Nephron progenitor cell (in vitro differentiated cells): ENCODE results near the gene CDH16.

ENCODE experiments used
- DNase-seq: peaks from one replicate; pipeline ENCODE4 v3.0.0; 2021
- H3K27ac Mint-ChIP-seq: 2 replicates; pipeline ENCODE4 v1.8.0; 2021; ENCODE audit warnings: mild to moderate bottlenecking, moderate library complexity, mixed read lengths
- H3K27me3 Mint-ChIP-seq: 2 replicates; pipeline ENCODE4 v1.8.0; 2021; ENCODE audit warnings: mild to moderate bottlenecking, low read depth, mixed read lengths; ENCODE audit not compliant: poor library complexity
- H3K36me3 Mint-ChIP-seq: 2 replicates; pipeline ENCODE4 v1.8.0; 2021; ENCODE audit warnings: low read depth, mixed read lengths
- H3K4me1 Mint-ChIP-seq: 2 replicates; pipeline ENCODE4 v1.8.0; 2021; ENCODE audit warnings: mixed read lengths
- H3K4me3 Mint-ChIP-seq: 2 replicates; pipeline ENCODE4 v1.8.0; 2021; ENCODE audit warnings: mild to moderate bottlenecking, moderate library complexity, mixed read lengths
- H3K9me3 Mint-ChIP-seq: 2 replicates; pipeline ENCODE4 v1.8.0; 2021; ENCODE audit warnings: mild to moderate bottlenecking, moderate library complexity, mixed read lengths
- CTCF ChIP-seq: fragments of 200-600 bp; sonication (generic); IDR thresholded peaks from 2 replicates; pipeline ENCODE4 v1.5.0; 2021; ENCODE audit warnings: antibody characterized with exemption

CDH16 gene

DNA sequence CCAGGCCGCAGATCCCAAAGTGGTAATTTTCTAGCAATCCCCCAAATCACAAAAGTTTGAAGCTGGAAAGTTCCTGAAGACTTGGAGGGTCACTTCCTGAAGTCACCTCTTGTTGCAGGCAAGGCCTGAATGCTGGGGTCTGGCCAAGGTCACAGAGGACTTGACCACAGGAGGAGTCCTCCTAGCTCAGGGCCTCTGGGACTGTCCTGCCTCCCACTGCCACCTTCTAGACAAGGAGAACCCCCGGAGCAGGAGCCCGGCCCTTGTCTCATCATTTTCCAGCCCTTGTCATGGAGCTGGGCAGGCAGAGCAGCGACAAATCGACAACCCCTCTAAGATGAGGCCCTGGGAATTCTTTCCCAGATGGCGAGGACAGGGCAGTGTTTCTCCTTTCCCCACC, 330 bp downstream of the CDH16 start:
- Mint-ChIP-seq H3K9me3 (no peaks in the 10 kb centered on the region), H3K27me3 (peaks cover 79% of the 10 kb centered on the region), H3K36me3 (no peaks in the 10 kb centered on the region), H3K27ac (no peak overlapping the region), H3K4me1 (peaks cover 6% of the 10 kb centered on the region), H3K4me3 (no peak overlapping the region)
- DNase-seq: no peak
- TF ChIP-seq CTCF: no peak

DNA sequence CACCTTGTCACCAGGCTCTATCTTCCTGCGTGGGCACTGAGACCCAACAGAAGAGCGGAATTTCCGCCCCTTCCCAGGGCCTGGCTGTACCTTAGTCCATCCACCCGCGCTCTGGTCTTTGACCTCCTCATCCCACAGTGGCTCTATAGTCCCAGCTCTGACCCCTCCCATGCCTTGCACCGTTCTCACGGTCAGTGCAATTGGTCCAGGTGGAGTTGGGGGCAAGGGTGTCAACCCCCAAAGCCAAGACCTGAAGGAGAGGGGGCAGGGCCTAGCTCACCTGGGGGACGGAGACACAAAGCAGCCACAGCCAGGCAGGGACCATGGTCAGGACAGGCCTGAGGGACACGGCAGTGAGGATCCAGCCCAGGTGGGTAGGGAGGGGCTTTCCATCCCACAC, 944 bp downstream of the CDH16 start:
- Mint-ChIP-seq H3K4me3 (no peak overlapping the region), H3K27ac (no peak overlapping the region), H3K4me1 (peaks cover 6% of the 10 kb centered on the region), H3K9me3 (no peaks in the 10 kb centered on the region), H3K27me3 (peaks cover 73% of the 10 kb centered on the region), H3K36me3 (no peaks in the 10 kb centered on the region)
- no peak for DNase-seq
- no peak for TF ChIP-seq CTCF

DNA sequence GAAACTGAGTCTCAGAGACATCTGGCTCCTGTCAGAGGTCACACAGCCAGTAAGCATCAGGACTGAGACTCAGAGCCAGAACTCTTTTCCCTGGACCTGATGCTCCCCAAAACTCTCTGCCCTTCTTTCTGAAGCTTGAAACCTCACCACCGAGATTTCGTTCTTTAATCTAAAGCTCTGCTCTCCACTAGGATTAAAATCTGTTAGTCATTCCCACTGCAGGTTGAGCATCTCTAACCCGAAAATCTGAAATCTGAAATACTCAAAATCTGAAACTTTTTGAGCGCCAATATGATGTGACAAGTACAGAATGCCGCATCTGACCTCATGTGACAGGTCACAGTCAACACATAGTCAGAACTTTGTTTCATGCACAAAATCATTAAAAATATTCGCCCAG, 2.2 kb downstream of the CDH16 start:
- Mint-ChIP-seq H3K27me3 (peaks cover 61% of the 10 kb centered on the region), H3K27ac (no peak overlapping the region), H3K36me3 (no peaks in the 10 kb centered on the region), H3K4me3 (no peak overlapping the region), H3K9me3 (no peaks in the 10 kb centered on the region), H3K4me1 (peaks cover 6% of the 10 kb centered on the region)
- no peak for TF ChIP-seq CTCF
- DNase-seq: no peak

DNA sequence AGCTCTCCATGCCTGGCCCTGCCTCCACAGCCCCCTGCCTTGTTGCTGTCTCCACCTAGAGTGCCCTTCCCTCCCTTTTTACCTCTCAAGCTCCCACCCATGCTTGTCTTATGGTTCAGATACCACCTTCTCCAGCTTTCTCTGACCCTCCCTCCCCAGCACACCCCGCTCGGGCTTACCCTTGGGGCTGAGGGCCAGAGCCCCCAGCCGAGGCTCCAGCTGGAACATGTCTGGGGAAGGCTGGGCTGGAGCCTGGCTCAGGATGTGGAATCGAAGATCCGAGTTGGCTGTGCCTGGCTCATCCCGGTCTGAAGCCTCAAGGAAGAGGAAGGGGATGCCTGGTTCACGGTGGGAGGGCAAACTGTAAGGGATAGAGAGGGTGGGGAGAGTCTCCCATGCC, 3.6 kb downstream of the CDH16 start:
- H3K36me3 Mint-ChIP-seq: no peaks in the 10 kb centered on the region
- H3K27me3 Mint-ChIP-seq: peaks cover 50% of the 10 kb centered on the region
- no peak overlapping the region for H3K4me3 Mint-ChIP-seq
- peaks cover 6% of the 10 kb centered on the region for H3K4me1 Mint-ChIP-seq
- TF ChIP-seq CTCF: no peak
- no peaks in the 10 kb centered on the region for H3K9me3 Mint-ChIP-seq
- no peak overlapping the region for H3K27ac Mint-ChIP-seq
- no peak for DNase-seq

DNA sequence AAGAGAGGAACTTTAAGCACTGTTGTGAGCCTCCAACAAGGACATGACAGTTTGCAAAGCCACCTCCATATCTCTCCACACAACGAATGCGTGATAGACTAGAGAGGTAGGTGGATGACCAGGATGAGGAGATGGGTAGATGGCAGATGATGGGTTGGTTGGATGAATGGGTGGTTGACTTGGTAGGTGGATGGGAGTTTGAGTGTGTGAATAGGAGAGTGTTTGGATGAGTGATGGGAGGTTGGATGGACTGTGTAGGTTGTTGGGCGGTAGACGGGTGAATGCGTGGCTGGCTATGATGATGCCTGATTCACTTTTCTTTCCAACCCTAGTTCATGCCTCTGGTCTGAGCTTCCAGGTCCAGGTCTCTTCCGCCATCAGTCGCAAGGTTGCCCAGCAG, 4.1 kb downstream of the CDH16 start:
- no peak for DNase-seq
- H3K4me1 Mint-ChIP-seq: peaks cover 6% of the 10 kb centered on the region
- H3K27me3 Mint-ChIP-seq: peaks cover 46% of the 10 kb centered on the region
- H3K4me3 Mint-ChIP-seq: no peak overlapping the region
- no peaks in the 10 kb centered on the region for H3K9me3 Mint-ChIP-seq
- no peak for TF ChIP-seq CTCF
- no peaks in the 10 kb centered on the region for H3K36me3 Mint-ChIP-seq
- H3K27ac Mint-ChIP-seq: no peak overlapping the region

- Mint-ChIP-seq H3K4me1 (no peaks in the 10 kb centered on the region), H3K4me3 (no peak overlapping the region), H3K9me3 (no peaks in the 10 kb centered on the region), H3K27me3 (peaks cover 40% of the 10 kb centered on the region), H3K27ac (no peak overlapping the region), H3K36me3 (no peaks in the 10 kb centered on the region)
- TF ChIP-seq CTCF: no peak
- no peak for DNase-seq
Measured at GRCh38 chr16:66913711-66914110, 5.0 kb downstream of the CDH16 start.
